HL-60 (cell line): Measurements from ENCODE around the gene IFNA21.

Experiments used
- DNase-seq, 2 experiments: peaks; one replicate each; pipeline ENCODE4 v3.0.0-alpha.2; 2010 to 2020; ENCODE audit warnings: low read depth in 1 of 2, low spot score in 1 of 2
- H3K27ac ChIP-seq: fragments of 250-450 bp; sonication (Bioruptor Pico); replicated peaks from 2 replicates; pipeline ENCODE4 v1.5.1; 2020; ENCODE audit warnings: mild to moderate bottlenecking, moderate library complexity
- H3K27me3 ChIP-seq: fragments of 250-450 bp; sonication (Bioruptor Pico); 2 replicates; pipeline ENCODE4 v1.5.1; 2021; ENCODE audit warnings: mild to moderate bottlenecking, moderate library complexity; ENCODE audit not compliant: insufficient read depth, poor library complexity, severe bottlenecking
- H3K4me3 ChIP-seq: replicated peaks from 2 replicates; pipeline ENCODE4 v1.5.1; 2011; ENCODE audit warnings: mild to moderate bottlenecking, control low read depth, low read length; ENCODE audit not compliant: insufficient read depth
- GABPA ChIP-seq: IDR thresholded peaks from 2 replicates; pipeline ENCODE4 v1.6.1; 2012; ENCODE audit warnings: low read depth
- POLR2AphosphoS5 ChIP-seq: IDR thresholded peaks from 2 replicates; pipeline ENCODE4 v1.6.1; 2012; ENCODE audit warnings: low read depth
- REST ChIP-seq: IDR thresholded peaks from 2 replicates; pipeline ENCODE4 v1.6.1; 2012; ENCODE audit warnings: low read depth; ENCODE audit not compliant: insufficient replicate concordance
- SPI1 ChIP-seq: IDR thresholded peaks from 2 replicates; pipeline ENCODE4 v1.6.1; 2012; ENCODE audit warnings: low read depth, mild to moderate bottlenecking, borderline replicate concordance
- TF ChIP-seq, protein P1 (sequence below): IDR thresholded peaks from one replicate; pipeline ENCODE4 v1.5.1; 2011; ENCODE audit warnings: low read length, control low read depth, inconsistent platforms; ENCODE audit not compliant: insufficient read depth

The IFNA21 gene

DNA sequence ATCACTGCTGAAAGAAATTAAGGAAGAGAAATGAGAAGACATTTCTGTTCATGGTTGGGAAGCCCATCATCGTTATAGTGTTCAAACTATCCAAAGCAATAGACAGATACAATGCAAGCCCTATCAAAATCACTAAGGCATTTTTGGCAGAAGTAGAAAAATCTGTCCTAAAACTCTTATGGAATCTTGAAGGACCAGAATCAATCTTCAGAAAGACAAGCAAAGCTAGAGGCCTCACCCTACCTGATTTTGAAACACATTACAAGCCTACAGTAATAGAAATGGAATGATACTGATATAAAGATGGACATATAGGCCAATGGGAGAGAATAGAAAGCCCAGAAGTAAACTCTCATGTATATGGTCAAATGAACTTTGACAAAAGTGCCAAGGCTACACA, 4.9 kb upstream of the IFNA21 start:
- TF ChIP-seq, protein P1, sequence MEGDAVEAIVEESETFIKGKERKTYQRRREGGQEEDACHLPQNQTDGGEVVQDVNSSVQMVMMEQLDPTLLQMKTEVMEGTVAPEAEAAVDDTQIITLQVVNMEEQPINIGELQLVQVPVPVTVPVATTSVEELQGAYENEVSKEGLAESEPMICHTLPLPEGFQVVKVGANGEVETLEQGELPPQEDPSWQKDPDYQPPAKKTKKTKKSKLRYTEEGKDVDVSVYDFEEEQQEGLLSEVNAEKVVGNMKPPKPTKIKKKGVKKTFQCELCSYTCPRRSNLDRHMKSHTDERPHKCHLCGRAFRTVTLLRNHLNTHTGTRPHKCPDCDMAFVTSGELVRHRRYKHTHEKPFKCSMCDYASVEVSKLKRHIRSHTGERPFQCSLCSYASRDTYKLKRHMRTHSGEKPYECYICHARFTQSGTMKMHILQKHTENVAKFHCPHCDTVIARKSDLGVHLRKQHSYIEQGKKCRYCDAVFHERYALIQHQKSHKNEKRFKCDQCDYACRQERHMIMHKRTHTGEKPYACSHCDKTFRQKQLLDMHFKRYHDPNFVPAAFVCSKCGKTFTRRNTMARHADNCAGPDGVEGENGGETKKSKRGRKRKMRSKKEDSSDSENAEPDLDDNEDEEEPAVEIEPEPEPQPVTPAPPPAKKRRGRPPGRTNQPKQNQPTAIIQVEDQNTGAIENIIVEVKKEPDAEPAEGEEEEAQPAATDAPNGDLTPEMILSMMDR = no peak
- TF ChIP-seq POLR2AphosphoS5 (no peak), SPI1 (no peak), REST (no peak), GABPA (no peak)
- Histone ChIP-seq H3K27me3 (no peaks in the 10 kb centered on the region), H3K4me3 (no peak overlapping the region), H3K27ac (no peak overlapping the region)
- no peak for DNase-seq

GRCh38 chr9:21165516-21165915, 944 bp downstream of the IFNA21 start:
- H3K27ac ChIP-seq = no peak overlapping the region
- TF ChIP-seq POLR2AphosphoS5 (no peak), REST (no peak), SPI1 (no peak), GABPA (no peak)
- TF ChIP-seq, protein P1 = no peak
- no peak for DNase-seq

GRCh38 chr9:21160178-21160577, 6.3 kb downstream of the IFNA21 start:
- TF ChIP-seq SPI1 (peak; percentile 21; the same call in 1 of the 2 replicates), GABPA (no peak)
- peak in 1 of 2 experiments; percentile 45 for DNase-seq
- no peaks in the 10 kb centered on the region for H3K27me3 ChIP-seq
- H3K27ac ChIP-seq = no peak overlapping the region
- H3K4me3 ChIP-seq = no peak overlapping the region

More at GRCh38 chr9:21165516-21165915, 944 bp downstream of the IFNA21 start:
- Histone ChIP-seq H3K27me3 (no peaks in the 10 kb centered on the region), H3K4me3 (no peak overlapping the region)

DNA sequence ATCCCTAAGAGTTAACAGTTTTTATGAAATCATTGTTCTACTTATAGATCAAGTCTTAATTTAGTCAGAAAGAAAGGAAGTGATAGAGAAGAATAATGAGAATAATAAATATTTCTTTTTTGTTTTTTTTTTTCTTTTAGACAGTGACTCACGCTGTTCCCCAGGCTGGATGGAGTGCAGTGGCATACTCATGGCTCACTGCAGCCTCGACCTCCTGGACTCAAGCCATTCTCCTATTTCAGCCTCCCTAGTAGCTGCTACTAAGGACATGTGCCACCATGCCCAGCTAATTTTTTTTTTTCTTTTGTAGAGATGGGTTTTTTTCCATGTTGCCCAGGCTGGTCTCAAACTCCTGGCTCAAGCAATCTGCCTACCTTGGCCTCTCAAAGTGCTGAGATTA, 11.0 kb downstream of the IFNA21 start:
- no peaks in the 10 kb centered on the region for H3K27me3 ChIP-seq
- no peak overlapping the region for H3K4me3 ChIP-seq
- no peak for DNase-seq
- H3K27ac ChIP-seq = no peak overlapping the region
- TF ChIP-seq POLR2AphosphoS5 = no peak
- no peak for TF ChIP-seq GABPA
- TF ChIP-seq, protein P1 = no peak
- no peak for TF ChIP-seq SPI1
- no peak for TF ChIP-seq REST
